CD14-positive monocyte (primary cell): ENCODE data around the gene ONECUT3. TPM values are rescaled to one million over a fixed set of nuclear protein-coding genes. Genes with fewer than 3 reads are reported as not detected.

ENCODE experiments used
- DNase-seq, 3 donors: peaks; one replicate each; pipeline ENCODE4 v3.0.0-alpha.2; 2011 to 2022
- H2AFZ ChIP-seq: 2 replicates; pipeline ENCODE4 v1.6.0; 2012; ENCODE audit warnings: mild to moderate bottlenecking, low read depth, low read length, inconsistent platforms; ENCODE audit not compliant: insufficient read depth, poor library complexity, severe bottlenecking
- H3K27ac ChIP-seq, 2 donors: 1 replicate in 1 of 2; 2 replicates in 1 of 2; pipeline ENCODE4 v1.5.1; 2012 to 2013; ENCODE audit warnings: low read length in 2 of 2, control low read depth in 1 of 2, inconsistent platforms in 1 of 2, low read depth in 1 of 2, mild to moderate bottlenecking in 1 of 2
- H3K27me3 ChIP-seq, 2 donors: one replicate each; pipeline versions ENCODE4 v1.6.0 to v1.6.1; 2011 to 2013; ENCODE audit warnings: low read length in 2 of 2; ENCODE audit not compliant: control insufficient read depth in 2 of 2, insufficient read depth in 2 of 2
- H3K36me3 ChIP-seq, 2 donors: replicated peaks in 1 of 2; 1 replicate in 1 of 2; 2 replicates in 1 of 2; pipeline versions ENCODE4 v1.5.1 to v1.6.1; 2012 to 2013; ENCODE audit warnings: low read length in 2 of 2, control low read depth in 1 of 2, inconsistent platforms in 1 of 2, mild to moderate bottlenecking in 1 of 2; ENCODE audit not compliant: insufficient read depth in 2 of 2, control insufficient read depth in 1 of 2
- H3K4me1 ChIP-seq, 2 donors: 1 replicate in 1 of 2; 2 replicates in 1 of 2; pipeline versions ENCODE4 v1.5.1 to v1.6.1; 2012 to 2013; ENCODE audit warnings: low read length in 2 of 2, control low read depth in 1 of 2, inconsistent platforms in 1 of 2, mild to moderate bottlenecking in 1 of 2, moderate library complexity in 1 of 2; ENCODE audit not compliant: insufficient read depth in 2 of 2, control insufficient read depth in 1 of 2
- H3K4me2 ChIP-seq: replicated peaks from 2 replicates; pipeline ENCODE3; 2012; ENCODE audit warnings: low read length, moderate library complexity, mild to moderate bottlenecking; ENCODE audit not compliant: poor library complexity, severe bottlenecking; ENCODE audit errors: extremely low read depth
- H3K4me3 ChIP-seq, 3 experiments: fragments of 200-600 bp in 1 of 3; sonication (generic) in 1 of 3; replicated peaks in 1 of 3; 1 replicate in 2 of 3; 2 replicates in 1 of 3; pipeline ENCODE4 v1.5.1; 2011 to 2013; ENCODE audit warnings: low read length in 3 of 3, mild to moderate bottlenecking in 3 of 3, control low read depth in 2 of 3, low read depth in 2 of 3, inconsistent platforms in 1 of 3, moderate library complexity in 1 of 3
- H3K79me2 ChIP-seq: 2 replicates; pipeline ENCODE4 v1.6.0; 2012; ENCODE audit warnings: mild to moderate bottlenecking, control low read depth, inconsistent platforms, low read length, moderate library complexity; ENCODE audit not compliant: insufficient read depth
- H3K9ac ChIP-seq: 2 replicates; pipeline ENCODE4 v1.6.0; 2017; ENCODE audit warnings: low read length, mild to moderate bottlenecking; ENCODE audit not compliant: insufficient read depth, poor library complexity, severe bottlenecking
- H3K9me3 ChIP-seq, 2 donors: replicated peaks in 1 of 2; 1 replicate in 1 of 2; 2 replicates in 1 of 2; pipeline versions ENCODE4 v1.5.1 to v1.6.1; 2012 to 2013; ENCODE audit warnings: low read length in 2 of 2, control low read depth in 1 of 2; ENCODE audit not compliant: control insufficient read depth in 1 of 2, insufficient read depth in 1 of 2
- H4K20me1 ChIP-seq: 2 replicates; pipeline ENCODE4 v1.6.0; 2012; ENCODE audit warnings: mild to moderate bottlenecking, low read length, control low read depth, moderate library complexity; ENCODE audit not compliant: insufficient read depth
- H3K27ac Mint-ChIP-seq, 7 donors: one replicate each; pipeline ENCODE4 v1.8.0; 2020; ENCODE audit warnings: mild to moderate bottlenecking in 7 of 7, mixed read lengths in 7 of 7, moderate library complexity in 6 of 7, inconsistent platforms in 2 of 7
- H3K27me3 Mint-ChIP-seq, 3 donors: one replicate each; pipeline ENCODE4 v1.8.0; 2021 to 2022; ENCODE audit warnings: low read depth in 3 of 3, mild to moderate bottlenecking in 3 of 3, mixed read lengths in 3 of 3, moderate library complexity in 3 of 3, inconsistent platforms in 1 of 3
- H3K36me3 Mint-ChIP-seq, 2 donors: one replicate each; pipeline ENCODE4 v1.8.0; 2020; ENCODE audit warnings: mixed read lengths in 2 of 2, inconsistent platforms in 1 of 2, mild to moderate bottlenecking in 1 of 2
- H3K4me1 Mint-ChIP-seq: one replicate; pipeline ENCODE4 v1.8.0; 2020; ENCODE audit warnings: mild to moderate bottlenecking, mixed read lengths
- H3K4me3 Mint-ChIP-seq, 2 donors: one replicate each; pipeline ENCODE4 v1.8.0; 2020; ENCODE audit warnings: mild to moderate bottlenecking in 2 of 2, mixed read lengths in 2 of 2, moderate library complexity in 1 of 2
- H3K9me3 Mint-ChIP-seq, 7 donors: one replicate each; pipeline ENCODE4 v1.8.0; 2020 to 2022; ENCODE audit warnings: mixed read lengths in 7 of 7, mild to moderate bottlenecking in 6 of 7, moderate library complexity in 6 of 7, inconsistent platforms in 2 of 7
- WGBS: methylation state at CpG from one replicate; pipeline ENCODE4 v1.1.5; 2013; ENCODE audit warnings: missing lambda C conversion rate; ENCODE audit not compliant: insufficient coverage; 5-methylcytosine and 5-hydroxymethylcytosine counted together
- intact Hi-C, 2 donors: fragments of 100-400 bp; cut with micrococcal nuclease; formaldehyde crosslinking; loops; one replicate each; pipeline versions ENCODE4 v1.15.0 to v1.15.1; 2023
- polyA plus RNA-seq, 3 donors: library from polyadenylated mRNA; depleted of rRNA in 1 of 3; unstranded in 2 of 3; stranded (reverse) in 1 of 3; fragments of 300-500 nt in 2 of 3; fragments of >200 nt in 1 of 3; fragmentation: Illumina TruSeq in 2 of 3; gene quantifications; 1 replicate in 2 of 3; 2 replicates in 1 of 3; pipeline ENCODE4 v1.2.3, GENCODE V29; 2012 to 2021
- TF ChIP-seq, protein P1 (sequence below): fragments of 200-600 bp; IDR thresholded peaks from one replicate; pipeline ENCODE4 v1.8.0; 2022; ENCODE audit warnings: antibody characterized with exemption, mild to moderate bottlenecking

The ONECUT3 gene
- polyA plus RNA-seq, 3 donors: not detected

GRCh38 chr19:1780272-1780958 is 27.1 kb downstream of the ONECUT3 start:
- Mint-ChIP-seq H3K9me3 (peaks cover 4 to 40% (median 24%) of the 10 kb centered on the region in 7 donors), H3K27ac (no peak overlapping the region), H3K36me3 (peaks cover 0 to 5% of the 10 kb centered on the region in 2 donors), H3K4me3 (peak overlapping the region in 1 of 2 donors; percentile 60), H3K4me1 (no peaks in the 10 kb centered on the region), H3K27me3 (peaks cover 67 to 86% (median 73%) of the 10 kb centered on the region in 3 donors)
- H3K9me3 ChIP-seq: peaks cover 13% of the 10 kb centered on the region in 2 donors
- no peak overlapping the region for H3K9ac ChIP-seq
- no peaks in the 10 kb centered on the region for H3K36me3 ChIP-seq
- TF ChIP-seq, protein P1, sequence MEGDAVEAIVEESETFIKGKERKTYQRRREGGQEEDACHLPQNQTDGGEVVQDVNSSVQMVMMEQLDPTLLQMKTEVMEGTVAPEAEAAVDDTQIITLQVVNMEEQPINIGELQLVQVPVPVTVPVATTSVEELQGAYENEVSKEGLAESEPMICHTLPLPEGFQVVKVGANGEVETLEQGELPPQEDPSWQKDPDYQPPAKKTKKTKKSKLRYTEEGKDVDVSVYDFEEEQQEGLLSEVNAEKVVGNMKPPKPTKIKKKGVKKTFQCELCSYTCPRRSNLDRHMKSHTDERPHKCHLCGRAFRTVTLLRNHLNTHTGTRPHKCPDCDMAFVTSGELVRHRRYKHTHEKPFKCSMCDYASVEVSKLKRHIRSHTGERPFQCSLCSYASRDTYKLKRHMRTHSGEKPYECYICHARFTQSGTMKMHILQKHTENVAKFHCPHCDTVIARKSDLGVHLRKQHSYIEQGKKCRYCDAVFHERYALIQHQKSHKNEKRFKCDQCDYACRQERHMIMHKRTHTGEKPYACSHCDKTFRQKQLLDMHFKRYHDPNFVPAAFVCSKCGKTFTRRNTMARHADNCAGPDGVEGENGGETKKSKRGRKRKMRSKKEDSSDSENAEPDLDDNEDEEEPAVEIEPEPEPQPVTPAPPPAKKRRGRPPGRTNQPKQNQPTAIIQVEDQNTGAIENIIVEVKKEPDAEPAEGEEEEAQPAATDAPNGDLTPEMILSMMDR: no peak
- 47% methylated on average over 4 of the region's 14 CpGs for WGBS
- DNase-seq: no peak
- H2AFZ ChIP-seq: no peak overlapping the region
- H3K4me3 ChIP-seq: no peak overlapping the region
- no peaks in the 10 kb centered on the region for H3K79me2 ChIP-seq
- peaks cover 24 to 76% of the 10 kb centered on the region in 2 donors for H3K27me3 ChIP-seq
- H4K20me1 ChIP-seq: no peaks in the 10 kb centered on the region
- no peak overlapping the region for H3K27ac ChIP-seq
- intact Hi-C loops: no loop called here
- no peak overlapping the region for H3K4me2 ChIP-seq
- no peaks in the 10 kb centered on the region for H3K4me1 ChIP-seq

- DNase-seq: no peak
- Histone ChIP-seq H3K4me2 (no peak overlapping the region), H3K27me3 (peaks cover 10 to 55% of the 10 kb centered on the region in 2 donors), H3K4me1 (no peaks in the 10 kb centered on the region), H4K20me1 (no peaks in the 10 kb centered on the region), H3K79me2 (no peaks in the 10 kb centered on the region), H3K9ac (no peak overlapping the region), H2AFZ (no peak overlapping the region), H3K4me3 (no peak overlapping the region), H3K36me3 (no peaks in the 10 kb centered on the region), H3K27ac (no peak overlapping the region), H3K9me3 (peaks cover 4 to 10% of the 10 kb centered on the region in 2 donors)
- TF ChIP-seq, protein P1: no peak
- 92% methylated on average over 7 of the region's 7 CpGs for WGBS
- H3K9me3 Mint-ChIP-seq: peaks cover 2 to 27% (median 19%) of the 10 kb centered on the region in 7 donors
- H3K27me3 Mint-ChIP-seq: peaks cover 55 to 73% (median 58%) of the 10 kb centered on the region in 3 donors
- peak overlapping the region in 1 of 2 donors; percentile 43 for H3K4me3 Mint-ChIP-seq
- intact Hi-C loops: no loop called here
- peaks cover 0 to 3% of the 10 kb centered on the region in 2 donors for H3K36me3 Mint-ChIP-seq
- no peak overlapping the region for H3K27ac Mint-ChIP-seq
- no peaks in the 10 kb centered on the region for H3K4me1 Mint-ChIP-seq
These were observed 29.2 kb downstream of the ONECUT3 start for GRCh38 chr19:1782521-1782920.
